H1 (cell line): ENCODE results near the gene CDH8. TPM values are rescaled to one million over a fixed set of nuclear protein-coding genes. Genes with fewer than 3 reads are reported as not detected.

ENCODE experiments used
- CBX5 ChIP-seq: fragments of 300-800, 300-1000 bp; sonication (generic); IDR thresholded peaks from 2 replicates; pipeline ENCODE4 v1.7.1; 2016; ENCODE audit warnings: antibody characterized with exemption, low read length, low read depth
- CHD2 ChIP-seq: IDR thresholded peaks from 2 replicates; pipeline ENCODE4 v1.6.1; 2012; ENCODE audit warnings: low read length, improper control_type of control experiment
- EGR1 ChIP-seq: IDR thresholded peaks from 2 replicates; pipeline ENCODE4 v1.6.1; 2011; ENCODE audit warnings: low read depth, low read length, borderline replicate concordance
- JUN ChIP-seq: IDR thresholded peaks from 2 replicates; pipeline ENCODE4 v1.6.1; 2011; ENCODE audit warnings: low read depth, mild to moderate bottlenecking, improper control_type of control experiment, low read length
- NRF1 ChIP-seq: IDR thresholded peaks from 2 replicates; pipeline ENCODE4 v1.6.1; 2011; ENCODE audit warnings: mild to moderate bottlenecking, low read depth, low read length, improper control_type of control experiment
- PHF8 ChIP-seq: fragments of 200-600 bp; sonication (generic); conservative IDR thresholded peaks from 2 replicates; pipeline ENCODE4 v1.7.1; 2012; ENCODE audit warnings: low read depth, mild to moderate bottlenecking, inconsistent platforms, low read length, moderate library complexity
- SIN3A ChIP-seq, 2 experiments: IDR thresholded peaks in 1 of 2; conservative IDR thresholded peaks in 1 of 2; 2 replicates each; pipeline ENCODE4 v1.6.1; 2011 to 2012; ENCODE audit warnings: low read length in 2 of 2, improper control_type of control experiment in 1 of 2, low read depth in 1 of 2, mild to moderate bottlenecking in 1 of 2
- TAF1 ChIP-seq: IDR thresholded peaks from 2 replicates; pipeline ENCODE4 v1.6.1; 2011; ENCODE audit warnings: mild to moderate bottlenecking, low read depth, low read length
- TCF12 ChIP-seq: IDR thresholded peaks from 2 replicates; pipeline ENCODE4 v1.6.1; 2011; ENCODE audit warnings: low read depth, mild to moderate bottlenecking, low read length
- ZNF274 ChIP-seq: IDR thresholded peaks from 2 replicates; pipeline ENCODE4 v1.7.0; 2012; ENCODE audit warnings: low read length, borderline replicate concordance; ENCODE audit errors: extremely low read depth
- polyA plus RNA-seq, 7 experiments: library from polyadenylated mRNA; depleted of rRNA in 3 of 7; stranded (reverse) in 5 of 7; unstranded in 2 of 7; fragments of >200 nt in 5 of 7; fragments of 200-250 nt in 2 of 7; gene quantifications; 1 replicate in 5 of 7; 2 replicates in 1 of 7; 4 replicates in 1 of 7; pipeline versions ENCODE4 v1.2.1 to v1.2.3, GENCODE V29; 2011 to 2013; ENCODE audit warnings: missing spikeins in 2 of 7, mixed read lengths in 2 of 7
- total RNA-seq: library from RNA; stranded (reverse); fragmentation: NEBNext Ultra II Directional; extraction: Animal tissue kit (Norgen Biotek cat#: 25700); gene quantifications from 2 replicates; pipeline ENCODE4 v1.2.1, GENCODE V29; 2021
- TF ChIP-seq, protein P1 (sequence below): IDR thresholded peaks from 2 replicates; pipeline ENCODE4 v1.6.1; 2012; ENCODE audit warnings: low read length, inconsistent platforms

Gene CDH8
- total and polyA plus RNA-seq, 2 of the 8 experiments (the other 6 are each of a cell fraction or from before 2014, with no cell fraction given): 7.7 to 8.4 TPM

DNA sequence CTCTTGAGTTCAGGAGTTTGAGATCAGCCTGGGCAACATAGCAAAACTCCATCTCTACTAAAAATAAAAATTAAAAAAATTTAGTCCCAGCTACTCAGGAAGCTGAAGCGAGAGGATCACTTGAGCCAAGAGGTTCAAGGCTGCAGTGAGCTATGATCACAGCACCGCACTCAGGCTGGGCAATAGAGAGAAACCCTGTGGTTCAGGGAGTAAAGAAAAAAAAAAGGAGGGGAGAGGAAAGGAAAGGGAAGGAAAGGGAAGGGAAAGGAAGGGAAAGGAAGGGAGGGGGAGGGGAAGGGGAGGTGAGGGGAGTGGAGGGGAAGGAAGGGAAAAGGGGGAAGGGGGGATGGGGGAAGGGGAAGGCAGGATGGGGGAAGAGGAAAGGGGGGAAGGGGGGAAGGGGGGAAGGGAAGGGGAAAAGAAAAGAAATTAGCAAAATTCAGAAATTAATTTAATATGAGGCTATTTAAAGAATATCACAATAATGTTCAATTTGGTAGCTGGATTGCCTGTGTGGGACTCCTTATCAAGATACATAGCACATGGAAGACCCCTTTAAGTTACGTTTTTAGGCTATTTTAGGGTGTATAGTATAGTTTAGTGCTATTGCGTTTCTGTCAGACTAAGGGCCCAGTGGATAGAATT lies 424.3 kb downstream of the CDH8 start (continued):
- TF ChIP-seq SIN3A (conservative IDR thresholded peaks at IDR 0.05 in 1 of 2, IDR thresholded peaks at IDR 0.05 in 1 of 2; ENCODE audit: low read depth in 1 of 2, low read length in 2 of 2): no peak
- TF ChIP-seq, protein P1, sequence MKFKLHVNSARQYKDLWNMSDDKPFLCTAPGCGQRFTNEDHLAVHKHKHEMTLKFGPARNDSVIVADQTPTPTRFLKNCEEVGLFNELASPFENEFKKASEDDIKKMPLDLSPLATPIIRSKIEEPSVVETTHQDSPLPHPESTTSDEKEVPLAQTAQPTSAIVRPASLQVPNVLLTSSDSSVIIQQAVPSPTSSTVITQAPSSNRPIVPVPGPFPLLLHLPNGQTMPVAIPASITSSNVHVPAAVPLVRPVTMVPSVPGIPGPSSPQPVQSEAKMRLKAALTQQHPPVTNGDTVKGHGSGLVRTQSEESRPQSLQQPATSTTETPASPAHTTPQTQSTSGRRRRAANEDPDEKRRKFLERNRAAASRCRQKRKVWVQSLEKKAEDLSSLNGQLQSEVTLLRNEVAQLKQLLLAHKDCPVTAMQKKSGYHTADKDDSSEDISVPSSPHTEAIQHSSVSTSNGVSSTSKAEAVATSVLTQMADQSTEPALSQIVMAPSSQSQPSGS: no peak
- TF ChIP-seq PHF8: no peak
- TF ChIP-seq TCF12: no peak
- TF ChIP-seq CHD2: no peak
- TF ChIP-seq JUN: no peak
- no peak for TF ChIP-seq TAF1
- TF ChIP-seq ZNF274: no peak
- TF ChIP-seq NRF1: no peak
- no peak for TF ChIP-seq CBX5
- TF ChIP-seq EGR1: no peak
